Neural crest cell (in vitro differentiated cells): ENCODE measurements around the gene SFT2D3. TPM values are rescaled to one million over a fixed set of nuclear protein-coding genes. Genes with fewer than 3 reads are reported as not detected.

Source experiments
- DNase-seq: peaks from one replicate; pipeline ENCODE4 v3.0.0; 2021; ENCODE audit warnings: low read depth, mixed read lengths, low spot score
- H3K27ac Mint-ChIP-seq: one replicate; pipeline ENCODE4 v1.8.0; 2021; ENCODE audit warnings: mild to moderate bottlenecking, mixed read lengths; ENCODE audit not compliant: unreplicated experiment
- H3K27me3 Mint-ChIP-seq: 2 replicates; pipeline ENCODE4 v1.8.0; 2021; ENCODE audit warnings: low read depth, mild to moderate bottlenecking, mixed read lengths
- H3K36me3 Mint-ChIP-seq: 2 replicates; pipeline ENCODE4 v1.8.0; 2021; ENCODE audit warnings: low read depth, mild to moderate bottlenecking, mixed read lengths
- H3K4me1 Mint-ChIP-seq: 2 replicates; pipeline ENCODE4 v1.8.0; 2021; ENCODE audit warnings: mixed read lengths
- H3K4me3 Mint-ChIP-seq: one replicate; pipeline ENCODE4 v1.8.0; 2021; ENCODE audit warnings: mild to moderate bottlenecking, mixed read lengths
- H3K9me3 Mint-ChIP-seq: 2 replicates; pipeline ENCODE4 v1.8.0; 2021; ENCODE audit warnings: mixed read lengths
- total RNA-seq: library from RNA; stranded (reverse); gene quantifications from 2 replicates; pipeline ENCODE4 v1.2.1, GENCODE V29; 2021
- TF ChIP-seq, protein P1 (sequence below): fragments of 200-600 bp; sonication (generic); conservative IDR thresholded peaks from 2 replicates; pipeline ENCODE4 v1.5.0; 2021; ENCODE audit warnings: antibody characterized with exemption, mild to moderate bottlenecking

Gene SFT2D3
- total RNA-seq, 1 donor from 2014 or later, result 18.8 TPM

DNA sequence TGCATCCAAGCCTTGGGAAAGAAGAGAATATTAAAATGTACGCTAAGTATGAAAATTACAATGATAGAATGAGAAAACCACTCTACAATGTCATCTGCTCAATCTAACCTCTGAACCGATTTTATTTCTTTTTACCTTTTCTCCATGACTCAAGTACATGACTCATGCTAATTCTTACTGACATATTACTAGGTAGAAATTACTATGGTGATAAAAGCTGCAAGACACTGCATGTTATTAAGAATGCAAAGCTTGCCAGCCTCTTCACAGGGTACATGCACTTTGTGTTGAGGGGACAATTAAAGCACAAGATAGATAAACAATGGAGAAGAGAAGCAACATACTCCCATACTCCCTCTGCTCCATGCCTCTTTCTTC, 20.7 kb downstream of the SFT2D3 start:
- no peak overlapping the region for H3K27ac Mint-ChIP-seq
- H3K9me3 Mint-ChIP-seq, result no peaks in the 10 kb centered on the region
- TF ChIP-seq, protein P1, sequence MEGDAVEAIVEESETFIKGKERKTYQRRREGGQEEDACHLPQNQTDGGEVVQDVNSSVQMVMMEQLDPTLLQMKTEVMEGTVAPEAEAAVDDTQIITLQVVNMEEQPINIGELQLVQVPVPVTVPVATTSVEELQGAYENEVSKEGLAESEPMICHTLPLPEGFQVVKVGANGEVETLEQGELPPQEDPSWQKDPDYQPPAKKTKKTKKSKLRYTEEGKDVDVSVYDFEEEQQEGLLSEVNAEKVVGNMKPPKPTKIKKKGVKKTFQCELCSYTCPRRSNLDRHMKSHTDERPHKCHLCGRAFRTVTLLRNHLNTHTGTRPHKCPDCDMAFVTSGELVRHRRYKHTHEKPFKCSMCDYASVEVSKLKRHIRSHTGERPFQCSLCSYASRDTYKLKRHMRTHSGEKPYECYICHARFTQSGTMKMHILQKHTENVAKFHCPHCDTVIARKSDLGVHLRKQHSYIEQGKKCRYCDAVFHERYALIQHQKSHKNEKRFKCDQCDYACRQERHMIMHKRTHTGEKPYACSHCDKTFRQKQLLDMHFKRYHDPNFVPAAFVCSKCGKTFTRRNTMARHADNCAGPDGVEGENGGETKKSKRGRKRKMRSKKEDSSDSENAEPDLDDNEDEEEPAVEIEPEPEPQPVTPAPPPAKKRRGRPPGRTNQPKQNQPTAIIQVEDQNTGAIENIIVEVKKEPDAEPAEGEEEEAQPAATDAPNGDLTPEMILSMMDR, result no peak
- H3K36me3 Mint-ChIP-seq, result peaks cover 23% of the 10 kb centered on the region
- no peaks in the 10 kb centered on the region for H3K27me3 Mint-ChIP-seq
- no peak overlapping the region for H3K4me3 Mint-ChIP-seq
- DNase-seq, result no peak
- H3K4me1 Mint-ChIP-seq, result peaks cover 4% of the 10 kb centered on the region

DNA sequence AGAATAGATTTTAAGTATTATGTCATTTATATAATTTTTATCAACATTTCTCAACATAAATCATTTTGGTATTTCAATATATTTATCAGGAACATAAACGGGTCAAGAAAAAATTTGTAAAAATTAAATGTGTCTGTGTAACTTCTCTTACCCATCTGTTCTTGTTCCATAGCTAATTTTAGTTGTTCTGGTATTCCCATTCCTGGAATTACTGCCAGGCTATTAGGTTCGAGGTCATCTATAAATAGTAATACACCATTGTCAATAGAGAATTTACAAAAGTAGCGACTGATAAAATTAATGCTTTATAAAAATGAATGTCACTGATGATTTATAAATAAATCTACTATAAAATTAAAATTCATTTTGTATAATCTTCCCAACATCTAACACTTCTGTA, 21.5 kb downstream of the SFT2D3 start:
- peaks cover 23% of the 10 kb centered on the region for H3K36me3 Mint-ChIP-seq
- H3K4me1 Mint-ChIP-seq, result peaks cover 4% of the 10 kb centered on the region
- no peak for DNase-seq
- H3K9me3 Mint-ChIP-seq, result no peaks in the 10 kb centered on the region
- no peak overlapping the region for H3K4me3 Mint-ChIP-seq
- H3K27ac Mint-ChIP-seq, result no peak overlapping the region
- TF ChIP-seq, protein P1, result no peak
- no peaks in the 10 kb centered on the region for H3K27me3 Mint-ChIP-seq

DNA sequence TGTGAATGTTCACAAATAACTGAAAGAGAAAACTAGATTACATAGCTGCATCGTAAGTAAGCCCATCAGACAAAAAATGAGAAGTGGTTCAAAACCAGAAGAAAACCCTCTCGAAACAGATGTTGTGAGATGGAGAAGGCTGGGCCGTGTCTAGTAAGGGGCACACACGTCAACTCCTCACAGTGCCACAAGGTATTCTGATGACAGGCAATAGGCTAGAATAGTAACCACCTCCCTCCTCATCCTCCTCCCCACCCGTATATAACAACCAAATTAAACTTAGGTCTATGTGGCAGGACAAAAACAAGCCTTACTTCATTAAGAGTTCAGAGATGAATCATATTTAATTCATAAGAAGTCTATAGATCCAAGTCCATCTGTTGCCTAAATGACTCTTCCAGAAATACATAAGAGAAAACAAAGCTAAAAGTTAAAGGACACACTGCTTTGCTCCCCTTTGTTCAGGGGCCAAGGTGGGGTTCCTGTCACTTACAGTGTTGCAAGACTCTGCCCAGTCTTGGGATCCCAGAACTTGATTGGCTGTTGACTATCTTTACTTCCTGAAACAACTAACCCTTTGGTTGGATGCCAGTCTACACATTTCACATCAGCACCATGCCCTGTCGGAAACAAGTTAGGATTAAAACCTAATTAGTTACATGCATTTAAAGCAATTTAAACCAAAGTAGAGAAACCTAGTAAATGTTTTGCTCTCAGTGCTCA, 25.0 kb downstream of the SFT2D3 start:
- Mint-ChIP-seq H3K4me1 (peaks cover 4% of the 10 kb centered on the region), H3K27ac (peak overlapping the region; percentile 79), H3K9me3 (no peaks in the 10 kb centered on the region), H3K36me3 (peaks cover 17% of the 10 kb centered on the region), H3K27me3 (no peaks in the 10 kb centered on the region), H3K4me3 (no peak overlapping the region)
- DNase-seq, result no peak
- TF ChIP-seq, protein P1, result no peak

DNA sequence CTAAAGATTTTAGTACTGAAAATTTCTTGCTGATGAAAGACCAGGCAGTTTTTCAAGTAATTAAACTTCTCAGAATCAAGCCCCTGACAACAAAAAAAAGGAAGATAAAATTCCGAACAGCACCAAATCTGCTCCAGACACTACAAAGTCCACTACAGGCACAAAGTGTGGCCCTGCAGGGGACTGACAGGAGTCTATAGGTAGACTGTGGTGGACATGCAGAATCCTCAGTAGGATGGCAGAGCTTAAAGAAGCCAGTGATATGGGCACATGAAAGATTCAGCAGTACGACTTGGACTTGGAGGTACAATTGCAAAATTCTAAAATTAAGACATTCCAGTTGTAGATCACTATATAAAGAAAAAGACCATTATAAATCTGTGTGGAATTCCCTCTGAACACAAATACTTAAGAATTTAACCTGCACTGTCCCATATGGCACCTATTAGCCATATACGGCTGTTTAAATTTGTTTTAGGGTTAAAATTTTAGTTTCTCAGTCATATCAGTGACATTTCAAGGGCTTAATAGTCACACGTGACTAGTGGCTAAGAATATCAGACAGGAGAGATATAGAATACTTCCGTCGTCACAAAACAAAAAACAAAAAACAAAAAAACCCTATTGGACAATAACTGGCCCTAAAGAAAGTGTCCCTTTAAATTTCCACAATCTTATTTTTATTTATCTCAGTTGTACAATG, 32.0 kb downstream of the SFT2D3 start:
- Mint-ChIP-seq H3K9me3 (no peaks in the 10 kb centered on the region), H3K4me3 (no peak overlapping the region), H3K27me3 (no peaks in the 10 kb centered on the region), H3K27ac (no peak overlapping the region), H3K36me3 (no peaks in the 10 kb centered on the region), H3K4me1 (no peaks in the 10 kb centered on the region)
- TF ChIP-seq, protein P1, result no peak
- DNase-seq, result no peak

DNA sequence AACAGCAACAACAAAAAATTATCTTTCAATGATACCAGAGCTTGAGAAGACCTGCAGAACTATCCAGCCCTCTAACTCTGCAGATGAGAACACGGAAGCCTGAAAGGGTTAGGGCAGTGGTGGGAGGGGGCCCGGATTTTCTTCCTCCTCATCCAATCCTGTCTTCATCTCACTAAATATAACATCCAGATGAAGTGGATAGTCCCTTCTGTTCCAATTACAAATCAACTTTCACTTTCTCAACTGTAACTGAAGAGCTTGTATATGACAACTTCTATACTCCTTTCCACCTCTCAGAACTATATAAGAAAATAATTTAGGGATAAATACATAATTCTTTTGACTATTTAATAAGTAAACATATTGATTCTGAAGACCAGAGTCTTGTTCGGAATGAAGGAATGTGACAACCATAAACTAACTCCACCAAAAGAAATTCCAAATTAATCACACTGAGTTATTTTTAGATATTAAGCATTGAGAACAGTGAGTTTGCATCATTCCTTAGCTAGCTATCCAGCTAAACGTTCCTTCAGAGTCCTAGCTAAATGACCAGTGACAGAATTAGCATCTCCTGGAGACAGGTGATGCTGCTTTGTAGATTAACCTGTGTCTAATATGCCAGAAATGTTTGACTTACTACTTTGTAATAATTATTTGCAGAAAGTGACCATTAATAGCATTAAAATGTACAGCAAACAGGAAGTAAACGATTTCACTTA, 32.7 kb downstream of the SFT2D3 start:
- Mint-ChIP-seq H3K4me1 (no peaks in the 10 kb centered on the region), H3K36me3 (no peaks in the 10 kb centered on the region), H3K4me3 (no peak overlapping the region), H3K9me3 (no peaks in the 10 kb centered on the region), H3K27me3 (no peaks in the 10 kb centered on the region), H3K27ac (no peak overlapping the region)
- TF ChIP-seq, protein P1, result no peak
- no peak for DNase-seq
